ENCODE results near the gene HBE1.
"Not testable (repeated sequence)": the region's sequence is repeated elsewhere in the genome, so short reads cannot be mapped to it uniquely, and the experiment has no call there.

Gene HBE1

GRCh38 chr11:5285703-5286340 lies 16.1 kb upstream of the HBE1 start:
- no peak for DNase-seq (ENCODE audit: low read depth in 2 of 2)

DNA sequence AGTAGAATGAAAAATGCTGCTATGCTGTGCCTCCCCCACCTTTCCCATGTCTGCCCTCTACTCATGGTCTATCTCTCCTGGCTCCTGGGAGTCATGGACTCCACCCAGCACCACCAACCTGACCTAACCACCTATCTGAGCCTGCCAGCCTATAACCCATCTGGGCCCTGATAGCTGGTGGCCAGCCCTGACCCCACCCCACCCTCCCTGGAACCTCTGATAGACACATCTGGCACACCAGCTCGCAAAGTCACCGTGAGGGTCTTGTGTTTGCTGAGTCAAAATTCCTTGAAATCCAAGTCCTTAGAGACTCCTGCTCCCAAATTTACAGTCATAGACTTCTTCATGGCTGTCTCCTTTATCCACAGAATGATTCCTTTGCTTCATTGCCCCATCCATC lies 14.9 kb upstream of the HBE1 start:
- no peak for DNase-seq (ENCODE audit: low read depth in 2 of 2)

- no peak for DNase-seq (ENCODE audit: low read depth in 2 of 2)
Measured at GRCh38 chr11:5283882-5284281, 14.1 kb upstream of the HBE1 start.

DNA sequence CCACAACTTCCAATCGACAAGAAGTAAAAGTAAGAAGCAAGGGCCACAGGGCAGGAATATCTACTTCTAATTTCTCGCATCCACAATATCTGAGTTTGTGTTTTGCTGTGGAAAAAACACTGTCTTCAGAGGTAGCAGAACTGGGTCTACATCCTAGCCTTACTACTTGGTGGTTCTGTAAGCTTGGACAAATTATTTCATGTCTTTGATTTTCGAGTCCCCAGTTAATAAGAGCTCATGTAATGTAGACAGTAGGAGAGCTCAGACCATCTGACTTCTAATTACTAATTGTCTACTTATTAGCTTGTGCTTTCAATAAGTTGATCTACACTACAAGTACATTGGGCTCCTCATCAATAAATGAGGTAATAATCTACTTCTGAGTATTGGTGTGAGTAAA lies 13.3 kb upstream of the HBE1 start:
- no peak for DNase-seq (ENCODE audit: low read depth in 2 of 2)

DNA sequence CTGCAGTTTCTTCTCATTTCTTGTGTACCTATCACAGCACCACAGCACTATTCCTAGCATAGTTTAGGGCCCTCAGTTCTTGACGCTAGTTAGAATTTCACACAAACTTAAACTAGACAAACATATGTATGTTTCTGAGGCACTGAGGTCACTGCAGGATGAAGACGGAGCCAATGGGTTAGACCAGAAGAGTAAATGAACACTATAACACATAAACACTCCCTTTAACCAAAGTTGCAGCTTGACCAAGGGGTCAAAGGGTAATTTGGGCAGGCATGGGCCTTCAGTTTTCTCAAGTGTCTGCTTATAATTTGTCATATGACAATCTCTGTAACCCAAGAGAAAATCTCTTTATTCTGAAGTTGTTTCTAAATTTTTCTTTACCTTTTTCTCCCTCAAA lies 12.9 kb upstream of the HBE1 start:
- DNase-seq (ENCODE audit: low read depth in 2 of 2): no peak

GRCh38 chr11:5281596-5281995 lies 11.9 kb upstream of the HBE1 start:
- no peak for DNase-seq (ENCODE audit: low read depth in 2 of 2)

DNA sequence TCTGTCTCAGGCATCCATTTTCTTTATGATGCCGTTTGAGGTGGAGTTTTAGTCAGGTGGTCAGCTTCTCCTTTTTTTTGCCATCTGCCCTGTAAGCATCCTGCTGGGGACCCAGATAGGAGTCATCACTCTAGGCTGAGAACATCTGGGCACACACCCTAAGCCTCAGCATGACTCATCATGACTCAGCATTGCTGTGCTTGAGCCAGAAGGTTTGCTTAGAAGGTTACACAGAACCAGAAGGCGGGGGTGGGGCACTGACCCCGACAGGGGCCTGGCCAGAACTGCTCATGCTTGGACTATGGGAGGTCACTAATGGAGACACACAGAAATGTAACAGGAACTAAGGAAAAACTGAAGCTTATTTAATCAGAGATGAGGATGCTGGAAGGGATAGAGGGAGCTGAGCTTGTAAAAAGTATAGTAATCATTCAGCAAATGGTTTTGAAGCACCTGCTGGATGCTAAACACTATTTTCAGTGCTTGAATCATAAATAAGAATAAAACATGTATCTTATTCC lies 10.9 kb upstream of the HBE1 start:
- no peak for DNase-seq (ENCODE audit: low read depth in 2 of 2)

GRCh38 chr11:5279471-5280090 lies 9.8 kb upstream of the HBE1 start:
- DNase-seq (ENCODE audit: low read depth in 2 of 2): no peak

GRCh38 chr11:5277807-5278382 lies 8.2 kb upstream of the HBE1 start:
- no peak for DNase-seq (ENCODE audit: low read depth in 2 of 2)

DNA sequence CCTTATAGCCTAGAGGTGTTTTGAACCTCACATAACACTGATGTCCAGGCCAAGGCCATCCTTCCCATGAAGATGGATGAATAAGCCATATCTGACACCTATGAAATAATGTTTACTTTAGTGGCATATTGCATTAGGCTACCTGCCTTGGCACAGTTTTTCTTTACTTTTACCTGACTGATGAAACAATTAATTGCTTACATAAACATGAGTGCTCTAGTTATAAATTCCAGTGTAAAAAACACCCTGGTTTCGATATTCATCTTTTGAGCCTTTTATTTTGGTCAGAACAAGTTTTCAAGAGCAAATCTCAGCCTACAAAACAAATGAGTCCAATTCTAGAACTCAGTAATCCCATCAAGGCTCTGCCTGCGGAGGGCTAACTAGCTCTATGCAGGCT lies 7.0 kb upstream of the HBE1 start:
- no peak for DNase-seq (ENCODE audit: low read depth in 2 of 2)

DNA sequence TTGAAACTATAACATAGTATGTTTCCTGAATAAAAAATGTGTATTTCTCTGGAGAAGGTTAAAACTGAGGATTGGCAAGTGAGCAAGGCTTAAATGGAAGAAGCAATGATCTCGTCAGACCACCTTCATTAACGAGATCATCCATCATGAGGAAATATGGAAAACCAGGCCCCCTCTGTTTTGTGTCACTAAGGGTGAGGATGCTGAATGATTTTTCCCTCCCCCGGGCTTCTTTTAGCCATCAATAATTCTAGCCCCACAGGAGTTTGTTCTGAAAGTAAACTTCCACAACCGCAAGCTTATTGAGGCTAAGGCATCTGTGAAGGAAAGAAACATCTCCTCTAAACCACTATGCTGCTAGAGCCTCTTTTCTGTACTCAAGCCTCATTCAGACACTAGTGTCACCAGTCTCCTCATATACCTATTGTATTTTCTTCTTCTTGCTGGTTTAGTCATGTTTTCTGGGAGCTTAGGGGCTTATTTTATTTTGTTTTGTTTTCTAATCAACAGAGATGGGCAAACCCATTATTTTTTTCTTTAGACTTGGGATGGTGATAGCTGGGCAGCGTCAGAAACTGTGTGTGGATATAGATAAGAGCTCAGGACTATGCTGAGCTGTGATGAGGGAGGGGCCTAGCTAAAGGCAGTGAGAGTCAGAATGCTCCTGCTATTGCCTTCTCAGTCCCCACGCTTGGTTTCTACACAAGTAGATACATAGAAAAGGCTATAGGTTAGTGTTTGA lies 5.8 kb upstream of the HBE1 start:
- no peak for DNase-seq (ENCODE audit: low read depth in 2 of 2)

- DNase-seq (ENCODE audit: low read depth in 2 of 2): no peak
Measured at GRCh38 chr11:5274395-5274794, 4.7 kb upstream of the HBE1 start.

DNA sequence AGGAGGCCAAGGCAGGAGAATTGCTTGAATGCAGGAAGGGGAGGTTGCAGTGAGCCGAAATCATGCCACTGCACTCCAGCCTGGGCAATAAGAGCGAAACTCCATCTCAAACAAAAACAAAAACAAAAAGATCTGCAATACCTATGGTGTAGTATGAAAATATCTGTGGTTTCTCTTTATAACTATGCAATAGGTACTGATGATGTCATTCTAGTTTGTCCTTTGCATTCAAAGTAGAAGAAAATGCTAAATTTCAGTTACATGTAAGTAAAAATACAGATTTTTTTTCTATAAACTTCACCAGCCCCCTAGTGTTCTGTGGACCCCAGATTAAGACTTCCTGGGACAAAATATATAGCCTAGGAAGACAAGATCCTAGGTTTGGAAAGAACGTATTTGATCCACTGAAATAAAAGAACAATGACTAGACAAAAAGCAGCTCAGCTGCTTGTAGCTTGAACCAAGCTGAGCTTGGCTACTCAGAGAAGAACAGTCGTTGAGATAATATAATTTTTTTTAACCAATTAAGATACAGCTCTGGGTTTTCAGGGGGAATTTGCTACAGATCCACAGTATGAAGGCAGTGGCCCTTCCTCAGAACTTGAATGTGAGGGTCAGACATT lies 2.8 kb upstream of the HBE1 start:
- no peak for DNase-seq (ENCODE audit: low read depth in 2 of 2)

GRCh38 chr11:5267033-5267563 lies 2.6 kb downstream of the HBE1 start:
- no peak for DNase-seq (ENCODE audit: low read depth in 2 of 2)

- DNase-seq (ENCODE audit: low read depth in 2 of 2): no peak
Measured at GRCh38 chr11:5266609-5267008, 3.1 kb downstream of the HBE1 start.

DNA sequence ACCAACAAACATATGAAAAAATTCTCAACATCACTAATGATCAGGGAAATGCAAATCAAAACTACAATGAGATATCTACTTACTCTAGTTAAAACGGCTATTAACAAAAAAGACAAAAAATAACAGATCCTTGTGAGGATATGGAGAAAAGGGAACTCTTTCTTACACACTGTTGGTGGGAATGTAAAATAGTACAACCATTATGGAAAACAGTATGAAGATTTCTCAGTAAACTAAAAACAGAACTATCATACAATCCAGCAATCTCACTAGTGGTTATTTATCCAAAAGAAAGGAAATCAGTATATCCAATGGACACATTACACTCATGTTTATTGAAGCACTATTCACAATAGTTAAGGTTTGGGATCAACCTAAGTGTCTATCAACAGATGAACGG lies 3.9 kb downstream of the HBE1 start:
- DNase-seq (ENCODE audit: low read depth in 2 of 2): no peak

DNA sequence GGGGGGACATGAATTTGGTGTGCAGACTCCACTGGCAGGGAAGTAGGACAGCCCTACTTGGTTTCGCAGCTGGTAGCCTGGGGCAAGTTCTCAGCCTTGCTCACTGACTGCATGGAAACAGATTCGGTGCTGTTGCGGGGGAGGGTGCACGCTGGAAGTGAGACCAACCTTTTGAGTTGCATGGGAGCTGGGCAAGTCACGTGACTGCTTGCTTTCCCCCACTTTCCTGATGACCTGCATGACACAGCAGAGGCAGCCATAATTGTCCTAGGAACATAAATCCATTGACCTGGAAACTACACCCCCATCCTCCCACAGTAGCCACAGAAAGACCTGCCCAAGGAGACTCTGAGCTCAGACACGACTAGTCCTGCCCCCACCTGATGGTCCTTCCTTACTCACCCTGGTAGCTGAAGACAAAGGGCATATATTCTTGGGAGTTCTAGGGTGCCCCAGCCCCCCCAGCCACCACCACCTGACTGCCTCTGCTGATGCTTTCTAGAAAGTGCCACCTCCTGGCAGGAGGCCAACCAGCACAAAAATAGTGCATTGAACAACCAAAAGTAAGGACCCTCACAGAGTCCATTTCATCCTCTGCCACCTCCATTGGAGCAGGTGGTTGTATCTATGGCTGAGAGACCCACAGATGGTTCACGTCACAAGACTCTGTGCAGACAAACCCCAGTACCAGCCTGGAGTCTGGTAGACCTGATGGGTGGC lies 11.0 kb downstream of the HBE1 start:
- DNase-seq (ENCODE audit: low read depth in 2 of 2): no peak

GRCh38 chr11:5257296-5257695 lies 12.4 kb downstream of the HBE1 start:
- DNase-seq (ENCODE audit: low read depth in 2 of 2): no peak

DNA sequence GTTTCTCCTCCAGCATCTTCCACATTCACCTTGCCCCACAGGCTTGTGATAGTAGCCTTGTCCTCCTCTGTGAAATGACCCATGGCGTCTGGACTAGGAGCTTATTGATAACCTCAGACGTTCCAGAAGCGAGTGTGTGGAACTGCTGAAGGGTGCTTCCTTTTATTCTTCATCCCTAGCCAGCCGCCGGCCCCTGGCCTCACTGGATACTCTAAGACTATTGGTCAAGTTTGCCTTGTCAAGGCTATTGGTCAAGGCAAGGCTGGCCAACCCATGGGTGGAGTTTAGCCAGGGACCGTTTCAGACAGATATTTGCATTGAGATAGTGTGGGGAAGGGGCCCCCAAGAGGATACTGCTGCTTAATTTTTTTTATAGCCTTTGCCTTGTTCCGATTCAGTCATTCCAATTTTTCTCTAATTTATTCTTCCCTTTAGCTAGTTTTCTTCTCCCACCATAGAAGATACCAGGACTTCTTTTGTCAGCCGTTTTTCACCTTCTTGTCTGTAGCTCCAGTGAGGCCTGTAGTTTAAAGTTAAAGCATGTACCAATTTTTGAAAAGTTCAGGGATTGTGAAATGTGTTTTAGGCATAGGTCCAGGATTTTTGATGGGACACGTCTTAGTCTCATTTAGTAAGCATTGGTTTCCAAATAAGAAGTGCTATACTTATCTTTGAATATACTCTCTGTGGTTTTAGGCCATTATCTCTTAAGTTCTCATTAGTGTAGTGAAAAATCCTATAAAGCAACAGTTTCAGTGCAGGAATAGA lies 14.9 kb downstream of the HBE1 start, which contains the start of gene HBG2:
TSS of gene HBG2 (minus strand) at position 136 of the 768 bp plus-strand sequence. CDS start at position 83, 53 bp downstream.
- not testable (repeated sequence) for DNase-seq (ENCODE audit: low read depth in 2 of 2)

DNA sequence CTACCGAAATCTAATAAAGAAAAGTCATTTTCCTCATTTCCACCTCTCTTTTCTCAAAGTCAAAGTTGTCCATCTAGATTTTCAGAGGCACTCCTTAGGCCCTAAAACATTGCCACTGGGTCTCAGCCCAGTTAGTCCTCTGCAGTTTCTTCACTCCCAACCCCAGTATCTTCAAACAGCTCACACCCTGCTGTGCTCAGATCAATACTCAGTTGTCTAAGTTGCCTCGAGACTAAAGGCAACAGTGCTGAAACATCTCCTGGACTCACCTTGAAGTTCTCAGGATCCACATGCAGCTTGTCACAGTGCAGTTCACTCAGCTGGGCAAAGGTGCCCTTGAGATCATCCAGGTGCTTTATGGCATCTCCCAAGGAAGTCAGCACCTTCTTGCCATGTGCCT lies 15.7 kb downstream of the HBE1 start:
- DNase-seq (ENCODE audit: low read depth in 2 of 2): not testable (repeated sequence)
